ENCODE results near the gene MTHFD1L.

The MTHFD1L gene

DNA sequence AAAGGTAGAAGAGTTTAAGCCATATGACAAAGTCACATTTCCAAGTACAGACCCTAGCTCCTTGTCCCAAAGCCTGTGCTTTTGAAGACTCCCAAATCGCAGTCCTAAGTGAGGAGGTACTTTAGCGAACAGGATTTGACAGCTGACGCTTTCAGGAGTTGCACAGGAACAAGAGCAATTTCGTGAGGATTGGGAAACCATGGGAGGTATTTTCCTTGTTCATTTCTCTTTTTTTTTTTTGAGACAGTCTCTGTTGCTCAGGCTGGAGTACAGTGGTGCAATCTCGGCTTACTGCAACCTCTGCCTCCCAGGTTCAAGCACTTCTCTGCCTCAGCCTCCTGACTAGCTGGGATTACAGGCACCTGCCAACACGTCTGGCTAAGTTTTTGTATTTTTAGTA lies 150.6 kb downstream of the MTHFD1L start:
- DNase-seq: no peak
- TF ChIP-seq, protein P1, sequence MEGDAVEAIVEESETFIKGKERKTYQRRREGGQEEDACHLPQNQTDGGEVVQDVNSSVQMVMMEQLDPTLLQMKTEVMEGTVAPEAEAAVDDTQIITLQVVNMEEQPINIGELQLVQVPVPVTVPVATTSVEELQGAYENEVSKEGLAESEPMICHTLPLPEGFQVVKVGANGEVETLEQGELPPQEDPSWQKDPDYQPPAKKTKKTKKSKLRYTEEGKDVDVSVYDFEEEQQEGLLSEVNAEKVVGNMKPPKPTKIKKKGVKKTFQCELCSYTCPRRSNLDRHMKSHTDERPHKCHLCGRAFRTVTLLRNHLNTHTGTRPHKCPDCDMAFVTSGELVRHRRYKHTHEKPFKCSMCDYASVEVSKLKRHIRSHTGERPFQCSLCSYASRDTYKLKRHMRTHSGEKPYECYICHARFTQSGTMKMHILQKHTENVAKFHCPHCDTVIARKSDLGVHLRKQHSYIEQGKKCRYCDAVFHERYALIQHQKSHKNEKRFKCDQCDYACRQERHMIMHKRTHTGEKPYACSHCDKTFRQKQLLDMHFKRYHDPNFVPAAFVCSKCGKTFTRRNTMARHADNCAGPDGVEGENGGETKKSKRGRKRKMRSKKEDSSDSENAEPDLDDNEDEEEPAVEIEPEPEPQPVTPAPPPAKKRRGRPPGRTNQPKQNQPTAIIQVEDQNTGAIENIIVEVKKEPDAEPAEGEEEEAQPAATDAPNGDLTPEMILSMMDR (IDR thresholded peaks at IDR 0.05; ENCODE audit: low read depth, low read length): no peak
- no peaks in the 10 kb centered on the region for H3K27me3 ChIP-seq
- no peaks in the 10 kb centered on the region for H3K9me3 ChIP-seq
- H3K4me1 ChIP-seq: no peaks in the 10 kb centered on the region
- peaks cover 31% of the 10 kb centered on the region for H3K36me3 ChIP-seq
- no peak overlapping the region for H3K4me3 ChIP-seq (ENCODE audit: low read depth, low read length)

DNA sequence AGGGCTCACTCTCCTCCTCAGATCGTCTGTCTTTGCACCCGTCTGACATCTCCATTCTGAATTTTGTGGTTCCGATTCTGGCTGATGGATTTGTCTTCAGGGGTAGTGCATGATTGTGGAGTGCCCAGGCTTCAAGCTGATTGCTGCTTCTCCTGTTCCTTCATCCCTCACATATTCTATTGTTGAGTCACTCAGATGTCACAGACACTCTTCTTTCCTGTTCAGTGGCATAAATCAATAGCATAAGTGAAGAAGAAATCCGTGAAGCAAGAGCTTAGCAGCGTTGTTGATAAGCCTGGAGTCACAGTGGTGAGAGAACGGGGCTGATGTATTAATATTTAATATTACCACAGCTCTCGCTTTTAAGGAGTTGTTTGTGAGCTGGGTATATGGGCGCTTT lies 152.5 kb downstream of the MTHFD1L start:
- H3K4me1 ChIP-seq: no peaks in the 10 kb centered on the region
- H3K27me3 ChIP-seq: no peaks in the 10 kb centered on the region
- no peak for DNase-seq
- TF ChIP-seq, protein P1 (IDR thresholded peaks at IDR 0.05; ENCODE audit: low read depth, low read length): no peak
- H3K9me3 ChIP-seq: no peaks in the 10 kb centered on the region
- H3K4me3 ChIP-seq (ENCODE audit: low read depth, low read length): no peak overlapping the region
- peaks cover 31% of the 10 kb centered on the region for H3K36me3 ChIP-seq

DNA sequence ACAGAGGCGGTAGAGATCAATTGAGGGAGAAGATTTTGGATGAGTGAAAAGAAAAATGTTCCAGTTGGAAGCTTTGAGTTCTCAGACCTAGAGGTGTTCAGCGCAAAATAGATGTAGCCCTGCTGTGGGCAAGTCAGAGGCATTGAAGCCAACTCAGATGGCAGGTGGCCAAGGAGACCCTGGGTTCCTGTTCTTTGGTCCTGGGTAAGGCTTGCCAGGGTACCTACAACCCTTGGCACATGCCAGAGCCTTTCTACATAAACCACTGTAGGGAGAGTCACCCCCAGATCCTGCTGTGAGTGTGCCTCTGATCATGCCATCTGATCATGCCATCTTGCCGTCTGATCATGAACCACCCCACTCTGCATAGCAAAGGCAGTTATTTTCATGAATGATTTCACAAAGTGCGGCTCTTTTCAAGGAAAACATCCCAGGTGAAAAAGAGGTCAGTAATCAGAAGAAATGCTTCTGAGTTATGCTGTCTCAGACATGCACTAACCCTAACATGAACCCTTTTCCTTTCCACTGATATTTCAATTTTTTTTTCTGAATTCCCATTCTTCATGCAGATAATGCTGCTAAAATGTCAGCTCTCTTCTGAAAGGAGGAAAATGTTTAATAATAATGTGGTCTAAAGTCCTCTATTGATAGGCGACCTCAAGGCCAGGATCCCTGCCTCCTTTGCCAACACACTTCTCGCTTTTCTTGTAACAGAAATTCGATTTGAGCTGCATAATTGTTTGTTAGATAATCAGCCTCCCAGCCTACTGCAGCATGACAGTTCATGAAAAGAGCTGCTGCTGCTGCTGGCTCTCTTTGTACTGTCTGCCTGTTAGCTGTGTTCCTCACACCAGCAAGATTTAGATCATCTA lies 153.6 kb downstream of the MTHFD1L start:
- no peak for DNase-seq
- peaks cover 31% of the 10 kb centered on the region for H3K36me3 ChIP-seq
- no peaks in the 10 kb centered on the region for H3K9me3 ChIP-seq
- TF ChIP-seq, protein P1 (IDR thresholded peaks at IDR 0.05; ENCODE audit: low read depth, low read length): no peak
- H3K4me1 ChIP-seq: no peaks in the 10 kb centered on the region
- no peaks in the 10 kb centered on the region for H3K27me3 ChIP-seq
- no peak overlapping the region for H3K4me3 ChIP-seq (ENCODE audit: low read depth, low read length)

DNA sequence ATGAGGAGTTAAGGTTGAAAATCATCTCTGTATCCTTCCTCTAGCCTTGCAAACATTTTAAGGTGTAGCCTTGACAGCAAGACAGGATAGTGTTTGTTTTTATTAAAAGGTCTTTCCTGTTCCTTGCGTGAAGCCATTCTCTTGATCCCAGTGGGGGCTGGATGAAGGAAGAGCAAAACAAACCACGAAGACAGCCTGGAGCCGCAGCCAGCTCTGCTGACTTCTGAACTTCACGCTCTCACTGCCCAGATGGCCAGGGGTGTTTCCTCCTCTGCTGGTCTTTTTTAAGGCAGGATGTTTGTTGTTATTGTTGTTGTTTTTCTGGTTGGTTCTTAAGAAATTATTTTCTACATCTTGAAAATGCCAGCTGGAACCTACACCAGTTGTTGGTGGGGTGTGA lies 156.4 kb downstream of the MTHFD1L start:
- no peaks in the 10 kb centered on the region for H3K9me3 ChIP-seq
- no peak overlapping the region for H3K4me3 ChIP-seq (ENCODE audit: low read depth, low read length)
- H3K27me3 ChIP-seq: no peaks in the 10 kb centered on the region
- peaks cover 15% of the 10 kb centered on the region for H3K36me3 ChIP-seq
- DNase-seq: no peak
- no peaks in the 10 kb centered on the region for H3K4me1 ChIP-seq
- TF ChIP-seq, protein P1 (IDR thresholded peaks at IDR 0.05; ENCODE audit: low read depth, low read length): no peak

DNA sequence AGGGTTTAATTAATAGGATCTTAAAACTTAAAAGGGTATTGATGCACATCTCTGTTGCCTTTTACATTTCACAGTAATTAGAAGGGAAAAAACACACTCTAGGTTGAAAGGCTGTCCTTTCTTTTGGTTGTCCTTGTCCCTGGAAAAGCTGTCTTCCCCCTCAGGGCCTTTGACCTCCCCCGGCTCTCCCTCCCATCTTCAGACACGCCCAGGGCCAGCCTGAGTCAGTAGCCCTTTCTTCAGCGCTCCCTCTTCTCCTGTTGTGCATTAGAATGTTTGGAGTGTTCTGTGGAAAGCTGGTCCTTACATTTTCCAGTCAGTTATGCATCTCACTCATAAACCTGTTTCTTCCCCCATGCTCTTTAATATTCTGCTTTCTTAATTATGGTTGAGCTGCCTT lies 157.0 kb downstream of the MTHFD1L start:
- H3K4me3 ChIP-seq (ENCODE audit: low read depth, low read length): no peak overlapping the region
- no peak for DNase-seq
- H3K27me3 ChIP-seq: no peaks in the 10 kb centered on the region
- H3K4me1 ChIP-seq: no peaks in the 10 kb centered on the region
- H3K9me3 ChIP-seq: no peaks in the 10 kb centered on the region
- H3K36me3 ChIP-seq: peaks cover 10% of the 10 kb centered on the region
- TF ChIP-seq, protein P1 (IDR thresholded peaks at IDR 0.05; ENCODE audit: low read depth, low read length): no peak

DNA sequence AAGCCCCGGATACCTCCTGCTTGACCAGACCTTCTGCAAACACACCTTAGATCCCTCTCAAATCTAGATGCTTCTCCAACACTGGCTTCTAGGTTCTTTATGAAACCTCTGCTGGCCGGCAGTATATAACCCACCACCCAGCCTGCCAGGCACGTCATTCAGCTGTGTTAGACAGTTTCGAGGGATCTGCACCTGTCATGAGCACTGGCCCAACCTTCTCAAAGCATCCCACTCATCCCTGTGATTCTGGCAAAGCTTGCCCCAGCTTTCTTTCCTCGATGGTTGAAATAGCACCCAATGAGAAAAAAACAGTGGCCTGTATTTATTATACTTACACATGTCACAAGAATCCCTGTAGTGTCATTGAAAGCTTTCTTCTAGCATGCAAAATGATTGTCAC lies 157.8 kb downstream of the MTHFD1L start:
- Histone ChIP-seq H3K4me1 (no peaks in the 10 kb centered on the region), H3K4me3 (ENCODE audit: low read depth, low read length) (no peak overlapping the region), H3K27me3 (no peaks in the 10 kb centered on the region), H3K36me3 (peaks cover 6% of the 10 kb centered on the region), H3K9me3 (no peaks in the 10 kb centered on the region)
- TF ChIP-seq, protein P1 (IDR thresholded peaks at IDR 0.05; ENCODE audit: low read depth, low read length): no peak
- DNase-seq: no peak
